ENCODE measurements around the gene SSBP3.
"Not testable (repeated sequence)": the region's sequence is repeated elsewhere in the genome, so short reads cannot be mapped to it uniquely, and the experiment has no call there.

Gene SSBP3

DNA sequence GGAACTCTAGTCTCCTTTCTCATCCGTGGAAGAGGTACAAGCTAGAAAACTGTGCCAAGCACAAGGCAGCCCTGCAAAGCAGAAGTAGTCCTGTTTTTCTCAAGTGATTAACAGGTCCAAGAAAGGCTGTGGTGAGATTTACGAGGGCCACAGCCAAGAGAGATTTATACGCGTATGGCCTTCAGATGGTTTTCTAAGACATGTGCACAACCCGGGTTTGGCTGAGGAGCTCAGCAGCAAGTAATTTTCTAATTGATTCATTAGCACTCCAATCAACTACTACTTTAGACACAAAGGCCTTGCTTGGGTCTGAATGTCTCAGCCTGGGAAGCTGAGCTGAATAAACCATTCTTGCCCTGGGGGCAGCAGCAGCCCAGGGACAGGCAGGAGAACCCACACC lies 55.8 kb downstream of the SSBP3 start:
- H3K36me3 ChIP-seq (ENCODE audit: insufficient read depth, low read length), result no peaks in the 10 kb centered on the region

DNA sequence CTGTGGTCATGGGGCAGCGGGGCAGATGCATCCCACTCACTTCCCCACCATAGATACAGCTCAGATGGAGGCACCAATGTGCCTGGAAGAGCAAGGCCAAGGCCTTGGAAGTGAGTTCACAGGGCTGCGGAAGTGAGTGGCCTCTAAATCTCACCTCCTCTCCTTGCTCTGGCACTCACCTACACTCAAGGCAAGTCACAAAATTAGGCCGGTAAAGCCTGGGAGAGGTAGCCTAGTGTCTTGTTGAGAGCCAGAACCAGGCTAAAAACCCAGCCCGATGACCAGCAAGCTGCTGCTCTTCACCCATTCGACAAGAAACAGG lies 57.5 kb downstream of the SSBP3 start:
- Histone ChIP-seq H3K36me3 (ENCODE audit: insufficient read depth, low read length) (no peaks in the 10 kb centered on the region), H3K4me1 (ENCODE audit: control insufficient read depth, insufficient read depth, low read length, unreplicated experiment) (no peaks in the 10 kb centered on the region)

More for the DNA sequence above, 55.8 kb downstream of the SSBP3 start:
- H3K27ac ChIP-seq (ENCODE audit: low read depth, low read length), result no peak overlapping the region
- no peak overlapping the region for H3K4me3 ChIP-seq (ENCODE audit: low read depth, low read length)
- H3K27me3 ChIP-seq (ENCODE audit: insufficient read depth, low read length), result no peaks in the 10 kb centered on the region
- H3K4me1 ChIP-seq (ENCODE audit: control insufficient read depth, insufficient read depth, low read length, unreplicated experiment), result no peaks in the 10 kb centered on the region
- no peak overlapping the region for H2AFZ ChIP-seq (ENCODE audit: low read length, unreplicated experiment)
- no peaks in the 10 kb centered on the region for H3K79me2 ChIP-seq (ENCODE audit: control insufficient read depth, insufficient read depth, low read length, unreplicated experiment)

DNA sequence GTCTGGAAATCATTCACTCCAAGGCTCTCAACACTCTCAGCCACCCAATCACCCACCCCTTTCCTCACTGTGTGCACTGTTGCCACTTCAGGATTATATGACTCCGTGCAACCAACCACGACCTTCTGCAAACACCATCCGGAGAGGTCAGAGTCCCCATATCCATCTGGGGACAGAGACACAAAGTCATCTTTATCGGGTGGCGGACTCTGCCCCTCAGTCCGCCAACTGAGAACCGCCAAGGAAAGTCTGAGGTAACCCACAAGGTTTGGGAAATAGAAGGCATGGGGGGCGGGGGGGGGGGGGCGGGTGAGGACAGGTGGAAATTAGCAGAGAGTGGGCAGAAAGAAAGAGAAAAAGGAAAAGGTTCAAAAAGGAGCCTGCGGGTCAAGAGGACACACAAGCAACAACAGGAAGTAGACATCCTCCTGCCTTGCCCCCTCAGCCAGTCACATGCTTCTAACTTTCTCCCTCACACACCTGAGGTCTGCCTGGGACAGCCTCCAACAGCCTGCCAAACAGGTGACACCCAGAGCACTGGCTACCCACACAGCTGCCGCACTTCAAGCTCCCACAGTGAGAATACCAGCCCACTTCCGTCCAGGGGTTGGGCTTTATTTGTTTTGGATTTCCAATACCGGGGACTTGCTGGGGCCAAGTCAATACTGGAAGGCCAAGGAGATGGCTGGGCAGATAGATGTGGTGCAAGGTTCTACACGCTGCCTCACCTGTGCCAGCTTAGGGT lies 58.1 kb downstream of the SSBP3 start:
- Histone ChIP-seq H3K36me3 (ENCODE audit: insufficient read depth, low read length) (no peaks in the 10 kb centered on the region), H3K4me3 (ENCODE audit: low read depth, low read length) (no peak overlapping the region), H3K27ac (ENCODE audit: low read depth, low read length) (no peak overlapping the region), H3K79me2 (ENCODE audit: control insufficient read depth, insufficient read depth, low read length, unreplicated experiment) (no peaks in the 10 kb centered on the region), H2AFZ (ENCODE audit: low read length, unreplicated experiment) (no peak overlapping the region), H3K27me3 (ENCODE audit: insufficient read depth, low read length) (no peaks in the 10 kb centered on the region), H3K4me1 (ENCODE audit: control insufficient read depth, insufficient read depth, low read length, unreplicated experiment) (no peaks in the 10 kb centered on the region)

More for the DNA sequence above, 57.5 kb downstream of the SSBP3 start:
- H3K27ac ChIP-seq (ENCODE audit: low read depth, low read length), result no peak overlapping the region
- H2AFZ ChIP-seq (ENCODE audit: low read length, unreplicated experiment), result no peak overlapping the region
- H3K27me3 ChIP-seq (ENCODE audit: insufficient read depth, low read length), result no peaks in the 10 kb centered on the region
- no peaks in the 10 kb centered on the region for H3K79me2 ChIP-seq (ENCODE audit: control insufficient read depth, insufficient read depth, low read length, unreplicated experiment)
- H3K4me3 ChIP-seq (ENCODE audit: low read depth, low read length), result no peak overlapping the region

DNA sequence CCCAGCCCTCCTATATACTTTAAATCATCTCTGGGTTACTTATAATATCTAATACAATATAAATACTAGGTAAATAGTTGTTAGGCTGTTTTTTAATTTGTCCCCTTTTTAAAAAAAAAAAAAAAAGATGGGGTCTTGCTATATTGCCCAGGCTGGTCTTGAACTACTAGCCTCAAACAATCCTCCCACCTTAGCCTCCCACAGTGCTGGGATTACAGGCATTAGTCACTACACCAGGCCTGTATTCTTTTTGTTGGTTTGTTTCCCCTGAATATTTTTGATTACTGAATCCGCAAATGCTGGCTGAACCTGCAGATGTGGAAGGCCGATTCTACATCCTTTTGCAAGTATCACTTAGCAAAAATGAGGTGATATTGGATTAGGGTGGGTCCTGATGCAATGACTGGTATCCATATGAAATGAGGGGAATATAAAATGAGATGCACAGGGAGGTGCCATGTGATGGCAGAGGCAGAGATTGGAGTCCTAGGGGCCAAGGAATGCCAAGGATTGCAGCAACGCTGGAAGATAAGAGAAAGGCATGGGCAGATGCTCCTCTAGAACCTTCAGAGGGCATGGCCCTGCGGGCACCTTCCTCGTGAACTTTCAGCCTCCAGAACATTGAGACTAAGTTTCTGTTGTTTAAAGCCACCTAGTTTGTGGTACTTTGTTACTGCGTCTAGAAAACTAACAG lies 58.8 kb downstream of the SSBP3 start:
- Histone ChIP-seq H3K27ac (ENCODE audit: low read depth, low read length) (no peak overlapping the region), H3K4me1 (ENCODE audit: control insufficient read depth, insufficient read depth, low read length, unreplicated experiment) (no peaks in the 10 kb centered on the region), H3K36me3 (ENCODE audit: insufficient read depth, low read length) (no peaks in the 10 kb centered on the region), H3K4me3 (ENCODE audit: low read depth, low read length) (no peak overlapping the region), H3K27me3 (ENCODE audit: insufficient read depth, low read length) (no peaks in the 10 kb centered on the region), H3K79me2 (ENCODE audit: control insufficient read depth, insufficient read depth, low read length, unreplicated experiment) (no peaks in the 10 kb centered on the region), H2AFZ (ENCODE audit: low read length, unreplicated experiment) (no peak overlapping the region)

DNA sequence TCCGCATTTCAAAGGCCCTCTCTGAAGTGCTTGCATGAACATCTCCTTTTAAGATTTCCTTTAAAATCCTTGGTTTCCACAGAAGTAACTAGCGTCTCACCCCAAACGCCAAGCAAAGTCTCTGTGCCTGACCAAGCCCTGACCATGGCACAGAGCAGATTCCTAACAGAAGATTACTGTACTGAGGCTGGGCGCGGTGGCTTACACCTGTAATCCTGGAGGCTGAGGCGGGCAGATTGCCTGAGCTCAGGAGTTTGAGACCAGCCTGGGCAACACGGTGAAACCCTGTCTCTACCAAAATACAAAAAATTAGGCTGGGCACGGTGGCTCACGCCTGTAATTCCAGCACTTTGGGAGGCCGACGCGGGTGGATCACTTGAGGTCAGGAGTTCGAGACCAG lies 60.6 kb downstream of the SSBP3 start:
- not testable (repeated sequence) for H3K4me1 ChIP-seq (ENCODE audit: control insufficient read depth, insufficient read depth, low read length, unreplicated experiment); H2AFZ ChIP-seq (ENCODE audit: low read length, unreplicated experiment); H3K79me2 ChIP-seq (ENCODE audit: control insufficient read depth, insufficient read depth, low read length, unreplicated experiment); H3K27ac ChIP-seq (ENCODE audit: low read depth, low read length); H3K36me3 ChIP-seq (ENCODE audit: insufficient read depth, low read length); H3K4me3 ChIP-seq (ENCODE audit: low read depth, low read length); H3K27me3 ChIP-seq (ENCODE audit: insufficient read depth, low read length)

DNA sequence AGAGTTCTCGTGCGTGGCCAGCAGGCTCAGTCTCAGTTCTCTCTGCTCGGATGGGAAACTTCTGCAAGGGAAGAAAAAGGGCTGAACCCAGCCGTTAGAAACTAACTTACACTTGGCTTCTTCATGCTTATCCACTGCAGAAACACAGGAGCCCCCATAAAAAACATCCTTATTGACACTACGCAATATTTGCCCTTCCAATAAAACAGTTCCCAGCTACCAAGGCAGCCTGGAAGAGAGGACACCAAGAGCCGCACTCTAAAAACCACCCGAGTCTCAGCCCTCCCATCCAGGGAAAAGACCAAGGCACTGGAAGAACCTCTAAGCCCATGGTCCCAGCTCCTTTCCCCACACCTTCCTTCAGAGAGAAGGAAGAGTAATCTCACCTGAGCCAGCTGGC lies 61.1 kb downstream of the SSBP3 start:
- Histone ChIP-seq H3K79me2 (ENCODE audit: control insufficient read depth, insufficient read depth, low read length, unreplicated experiment) (no peaks in the 10 kb centered on the region), H3K27me3 (ENCODE audit: insufficient read depth, low read length) (no peaks in the 10 kb centered on the region), H3K36me3 (ENCODE audit: insufficient read depth, low read length) (no peaks in the 10 kb centered on the region), H3K4me1 (ENCODE audit: control insufficient read depth, insufficient read depth, low read length, unreplicated experiment) (no peaks in the 10 kb centered on the region), H3K4me3 (ENCODE audit: low read depth, low read length) (no peak overlapping the region), H2AFZ (ENCODE audit: low read length, unreplicated experiment) (no peak overlapping the region), H3K27ac (ENCODE audit: low read depth, low read length) (no peak overlapping the region)

DNA sequence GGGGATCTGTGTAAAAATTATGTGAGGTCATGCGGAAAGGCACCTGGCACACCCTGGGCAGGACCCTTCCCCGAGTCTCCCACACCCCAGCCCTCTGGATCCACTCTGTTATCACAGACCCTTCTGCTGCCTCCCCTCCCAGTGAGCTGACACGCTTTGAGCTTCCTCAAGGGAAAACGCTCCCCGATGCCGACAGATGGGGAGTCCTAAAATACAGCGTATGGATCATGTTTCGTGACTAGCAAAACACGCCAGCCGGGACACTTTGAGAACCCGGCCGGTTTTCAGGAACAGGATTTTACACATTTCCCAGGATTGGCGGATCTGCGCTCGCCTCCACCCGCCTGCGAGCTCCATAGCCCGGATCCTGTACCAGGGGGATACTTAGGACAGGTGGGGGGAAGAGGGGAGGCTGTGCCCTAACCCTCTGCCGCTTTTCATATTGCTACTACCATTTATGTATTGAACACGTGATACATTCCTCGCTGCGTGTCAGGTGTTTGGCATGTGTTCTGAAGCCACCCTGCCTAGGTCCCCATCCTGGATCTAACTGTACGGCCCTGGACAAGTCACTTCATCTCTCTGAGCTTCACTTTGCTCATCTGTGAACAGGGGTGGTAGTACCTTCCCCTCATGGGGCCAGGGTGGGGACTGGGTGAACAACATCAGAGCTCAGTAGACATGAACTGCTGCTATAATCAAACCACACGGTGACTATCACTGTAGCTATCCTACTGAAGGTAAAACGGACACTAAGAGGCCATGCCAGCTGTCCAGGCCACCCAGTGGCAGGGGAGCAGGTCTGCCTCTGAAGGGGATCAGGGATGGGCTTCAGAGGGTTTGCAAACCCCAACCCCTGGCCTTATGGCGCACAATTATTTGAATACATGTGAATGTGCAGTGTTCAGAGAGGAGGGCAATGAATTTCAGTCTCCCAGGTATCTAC lies 63.2 kb downstream of the SSBP3 start:
- no peaks in the 10 kb centered on the region for H3K36me3 ChIP-seq (ENCODE audit: insufficient read depth, low read length)
- H3K4me3 ChIP-seq (ENCODE audit: low read depth, low read length), result no peak overlapping the region
- H3K27me3 ChIP-seq (ENCODE audit: insufficient read depth, low read length), result no peaks in the 10 kb centered on the region
- no peaks in the 10 kb centered on the region for H3K79me2 ChIP-seq (ENCODE audit: control insufficient read depth, insufficient read depth, low read length, unreplicated experiment)
- H2AFZ ChIP-seq (ENCODE audit: low read length, unreplicated experiment), result no peak overlapping the region
- no peak overlapping the region for H3K27ac ChIP-seq (ENCODE audit: low read depth, low read length)
- H3K4me1 ChIP-seq (ENCODE audit: control insufficient read depth, insufficient read depth, low read length, unreplicated experiment), result no peaks in the 10 kb centered on the region

DNA sequence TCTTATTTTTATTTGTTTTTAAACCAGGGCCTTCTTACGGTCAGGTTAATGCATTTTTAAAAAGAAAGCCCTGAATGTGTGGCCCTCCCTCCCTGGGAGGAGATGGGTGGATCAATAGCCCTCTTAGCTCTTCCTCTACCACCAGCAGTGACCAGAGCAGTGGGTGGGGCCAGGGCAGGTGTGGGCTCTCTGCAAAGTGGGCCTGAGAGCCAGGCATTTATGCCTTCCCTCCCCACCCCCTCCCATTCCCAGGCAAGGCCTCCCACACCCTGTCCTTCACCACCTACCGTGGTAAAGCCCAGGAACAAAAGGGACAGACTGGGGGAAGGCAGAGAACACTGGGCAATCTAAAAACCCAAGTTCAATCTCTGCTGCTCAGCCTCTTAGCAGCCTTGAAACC lies 63.9 kb downstream of the SSBP3 start:
- H3K27ac ChIP-seq (ENCODE audit: low read depth, low read length), result no peak overlapping the region
- H3K36me3 ChIP-seq (ENCODE audit: insufficient read depth, low read length), result no peaks in the 10 kb centered on the region
- no peak overlapping the region for H2AFZ ChIP-seq (ENCODE audit: low read length, unreplicated experiment)
- H3K79me2 ChIP-seq (ENCODE audit: control insufficient read depth, insufficient read depth, low read length, unreplicated experiment), result no peaks in the 10 kb centered on the region
- no peaks in the 10 kb centered on the region for H3K4me1 ChIP-seq (ENCODE audit: control insufficient read depth, insufficient read depth, low read length, unreplicated experiment)
- no peaks in the 10 kb centered on the region for H3K27me3 ChIP-seq (ENCODE audit: insufficient read depth, low read length)
- no peak overlapping the region for H3K4me3 ChIP-seq (ENCODE audit: low read depth, low read length)

DNA sequence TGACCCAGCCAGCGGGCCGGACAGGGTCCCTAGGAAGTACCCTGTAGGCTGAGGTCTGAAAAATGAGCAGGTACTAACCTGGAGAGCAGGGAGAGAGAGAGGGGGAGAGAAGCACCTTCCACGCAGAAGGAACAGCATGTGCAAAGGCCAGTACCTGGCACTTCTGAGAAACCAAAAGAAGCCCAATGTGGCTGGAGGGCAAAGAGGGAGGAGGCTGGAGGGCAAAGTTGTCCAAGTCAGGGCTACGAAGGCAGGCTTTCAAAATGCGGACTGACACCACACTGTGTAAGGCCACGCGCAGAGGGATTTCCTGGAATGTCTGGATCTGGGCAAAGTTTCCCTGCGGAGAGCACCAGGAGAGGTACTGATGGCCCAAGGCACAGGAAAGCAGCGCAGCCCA lies 64.4 kb downstream of the SSBP3 start:
- no peak overlapping the region for H3K4me3 ChIP-seq (ENCODE audit: low read depth, low read length)
- H3K79me2 ChIP-seq (ENCODE audit: control insufficient read depth, insufficient read depth, low read length, unreplicated experiment), result no peaks in the 10 kb centered on the region
- no peaks in the 10 kb centered on the region for H3K4me1 ChIP-seq (ENCODE audit: control insufficient read depth, insufficient read depth, low read length, unreplicated experiment)
- H3K27me3 ChIP-seq (ENCODE audit: insufficient read depth, low read length), result no peaks in the 10 kb centered on the region
- no peak overlapping the region for H2AFZ ChIP-seq (ENCODE audit: low read length, unreplicated experiment)
- no peak overlapping the region for H3K27ac ChIP-seq (ENCODE audit: low read depth, low read length)
- H3K36me3 ChIP-seq (ENCODE audit: insufficient read depth, low read length), result no peaks in the 10 kb centered on the region

DNA sequence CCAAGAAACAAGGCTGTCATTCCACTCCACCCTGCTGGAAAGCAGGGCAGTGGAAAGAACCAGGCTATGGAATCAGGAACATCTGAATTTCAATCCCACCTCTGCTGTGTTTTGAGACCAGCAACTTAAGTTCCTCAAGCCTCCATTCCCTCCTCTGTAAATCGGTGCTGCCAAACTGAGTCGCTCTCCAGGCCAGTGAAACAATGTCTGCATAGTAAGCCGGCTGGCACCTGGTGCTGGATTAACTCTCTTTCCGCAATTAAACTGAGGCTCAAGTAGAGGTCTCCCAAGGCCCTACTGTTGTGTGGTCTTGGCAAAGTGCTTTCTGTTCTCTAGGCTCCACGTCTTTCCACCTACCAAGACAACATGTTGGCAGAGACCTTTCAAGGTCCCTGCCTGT lies 65.3 kb downstream of the SSBP3 start:
- H2AFZ ChIP-seq (ENCODE audit: low read length, unreplicated experiment), result no peak overlapping the region
- H3K4me1 ChIP-seq (ENCODE audit: control insufficient read depth, insufficient read depth, low read length, unreplicated experiment), result peaks cover 7% of the 10 kb centered on the region
- H3K27ac ChIP-seq (ENCODE audit: low read depth, low read length), result no peak overlapping the region

More for the DNA sequence above, 65.3 kb downstream of the SSBP3 start:
- H3K4me3 ChIP-seq (ENCODE audit: low read depth, low read length), result no peak overlapping the region
- no peaks in the 10 kb centered on the region for H3K79me2 ChIP-seq (ENCODE audit: control insufficient read depth, insufficient read depth, low read length, unreplicated experiment)
- no peaks in the 10 kb centered on the region for H3K27me3 ChIP-seq (ENCODE audit: insufficient read depth, low read length)
- H3K36me3 ChIP-seq (ENCODE audit: insufficient read depth, low read length), result no peaks in the 10 kb centered on the region
